Measurements from ENCODE around the gene PRUNE2. TPM values are rescaled to one million over a fixed set of nuclear protein-coding genes. Genes with fewer than 3 reads are reported as not detected.

PRUNE2 gene
- total and polyA plus RNA-seq, 9 of the 15 experiments (the other 6 are each of a cell fraction or from before 2014, with no cell fraction given): 0.05 to 0.45 (median 0.18) TPM; not detected in 1

DNA sequence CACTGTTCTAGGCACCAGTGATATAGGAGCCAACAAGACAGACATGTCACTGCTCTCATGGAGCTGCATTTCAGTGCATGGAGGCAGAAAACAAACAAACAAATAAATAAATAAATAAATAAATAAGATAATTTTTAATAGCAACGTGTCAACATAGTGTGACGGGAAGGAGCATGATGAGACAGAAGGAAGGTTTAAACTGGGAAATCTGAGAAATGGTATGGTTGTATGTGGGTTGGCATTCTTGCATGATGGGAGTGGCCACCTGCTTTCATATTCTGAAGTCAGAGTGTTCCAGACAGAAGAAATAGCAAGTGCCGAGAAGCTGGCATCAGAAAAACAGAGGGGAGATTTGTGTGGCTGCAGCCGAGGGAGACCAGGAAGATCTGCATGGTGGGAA is 141.8 kb downstream of the PRUNE2 start, which contains the start of gene PCA3:
PCA3 (plus strand) TSS at position 301 of the 400 bp plus-strand sequence.
- Histone ChIP-seq H3K9me3 (replicated peaks; ENCODE audit: control insufficient read depth, insufficient read depth, low read depth, low read length) (no peaks in the 10 kb centered on the region), H3K27ac (ENCODE audit: extremely low read depth, low read depth, low read length) (no peak within 1 kb of the TSS), H3K9me1 (ENCODE audit: control insufficient read depth, insufficient read depth, low read length) (no peaks in the 10 kb centered on the region), H3K4me1 (replicated peaks in 1 of 2; ENCODE audit: control insufficient read depth in 2 of 2, insufficient read depth in 2 of 2, low read length in 2 of 2) (no peaks in the 10 kb centered on the region), H3K9ac (ENCODE audit: insufficient read depth in 1 of 2, low read depth in 2 of 2, low read length in 2 of 2) (no peak within 1 kb of the TSS), H3K79me2 (ENCODE audit: control insufficient read depth, insufficient read depth, low read length) (no peaks in the 10 kb centered on the region), H4K20me1 (replicated peaks; ENCODE audit: control insufficient read depth, insufficient read depth, low read length) (no peaks in the 10 kb centered on the region), H3K36me3 (ENCODE audit: control insufficient read depth, insufficient read depth, low read length) (no peaks in the 10 kb centered on the region), H3K27me3 (ENCODE audit: control insufficient read depth in 2 of 2, insufficient read depth in 2 of 2, low read length in 2 of 2) (no peaks in the 10 kb centered on the region; a peak in 1 of 5 replicates), H3K4me2 (ENCODE audit: insufficient read depth, low read length) (no peak within 1 kb of the TSS), H3K4me3 (no peak within 1 kb of the TSS), H2AFZ (ENCODE audit: low read depth, low read length) (no peak within 1 kb of the TSS)
- DNase-seq (ENCODE audit: extremely low read depth in 1 of 4, low spot score in 3 of 4) (no peak), ATAC-seq (no peak), FAIRE-seq (no peak)
- 0% methylated on average over 4 of the region's 4 CpGs for WGBS (ENCODE audit: insufficient coverage, low coverage, missing lambda C conversion rate)
- intact Hi-C loops (cut with micrococcal nuclease): loop anchor here (5.0 kb wide), 1 partner anchor 223 kb away; no protein-coding TSS in a partner anchor
- no TSS peak for BruUV-seq (replicated peaks)
- TF ChIP-seq HNRNPH1 (optimal IDR thresholded peaks at IDR 0.05; ENCODE audit: low read depth, low read length): no peak
- TF ChIP-seq PHB (CRISPR knock-in tag; IDR thresholded peaks at IDR 0.05): no peak
- TF ChIP-seq SMC3 (conservative IDR thresholded peaks at IDR 0.05; ENCODE audit: insufficient read depth, low read depth, low read length): no peak
- no peak for TF ChIP-seq ETV6 (IDR thresholded peaks at IDR 0.05; ENCODE audit: borderline replicate concordance in 1 of 2, low read depth in 2 of 2, low read length in 1 of 2)
- TF ChIP-seq ETV6 (CRISPR knock-in tag; IDR thresholded peaks at IDR 0.05; ENCODE audit: borderline replicate concordance): no peak
- TF ChIP-seq FOXK1 (CRISPR knock-in tag; IDR thresholded peaks at IDR 0.05; ENCODE audit: borderline replicate concordance): no peak
- no peak for TF ChIP-seq MXI1 (IDR thresholded peaks at IDR 0.05; ENCODE audit: low read depth, low read length)
- TF ChIP-seq ZKSCAN1 (IDR thresholded peaks at IDR 0.05; ENCODE audit: low read depth, low read length): no peak
- TF ChIP-seq POLR2G (IDR thresholded peaks at IDR 0.05; ENCODE audit: low read depth, low read length): no peak
- TF ChIP-seq CHCHD3 (CRISPR knock-in tag; IDR thresholded peaks at IDR 0.05): no peak
- no peak for TF ChIP-seq HNRNPK (IDR thresholded peaks at IDR 0.05; ENCODE audit: low read depth, low read length, poor library complexity, severe bottlenecking)
- TF ChIP-seq ZNF133 (CRISPR knock-in tag; IDR thresholded peaks at IDR 0.05): no peak
- no peak for TF ChIP-seq GTF2E2 (tag; IDR thresholded peaks at IDR 0.05)
- POLR2A ChIA-PET: no interaction called here
- CTCF ChIA-PET (ENCODE audit: low intra/inter-chr PET ratio): no interaction called here
- in situ Hi-C loops (cut with MboI): no loop called here

All from K562 (cell line).